SK-N-SH (cell line): ENCODE data around the gene PDE10A.

ENCODE experiments used
- CTCF ChIP-seq: fragments of 200-600 bp; sonication (generic); IDR thresholded peaks from 2 replicates; pipeline ENCODE4 v1.6.1; 2017; ENCODE audit warnings: antibody characterized with exemption, mild to moderate bottlenecking, moderate library complexity
- FOXJ3 ChIP-seq: sonication (generic); formaldehyde crosslinking; IDR thresholded peaks from 2 replicates; pipeline ENCODE4 v1.5.1; 2020; ENCODE audit warnings: mild to moderate bottlenecking, missing genetic modification reagents
- IRF3 ChIP-seq: fragments of 150-350 bp; IDR thresholded peaks from 2 replicates; pipeline ENCODE4 v1.6.1; 2016; ENCODE audit warnings: mild to moderate bottlenecking, low read depth, low read length
- NFIC ChIP-seq: IDR thresholded peaks from 2 replicates; pipeline ENCODE4 v1.4.0; 2012; ENCODE audit warnings: borderline replicate concordance
- POLR2AphosphoS5 ChIP-seq: IDR thresholded peaks from 2 replicates; pipeline ENCODE4 v1.6.1; 2012; ENCODE audit warnings: low read depth, low read length
- SMC3 ChIP-seq: IDR thresholded peaks from 2 replicates; pipeline ENCODE4 v1.6.1; 2012; ENCODE audit warnings: low read depth, low read length, improper control_type of control experiment
- YY1 ChIP-seq: IDR thresholded peaks from 2 replicates; pipeline ENCODE4 v1.4.0; 2012; ENCODE audit warnings: low read depth, mild to moderate bottlenecking

GRCh38 chr6:165678429-165678828 lies 15.4 kb upstream of the PDE10A start:
- TF ChIP-seq CTCF (no peak), POLR2AphosphoS5 (no peak), NFIC (no peak), IRF3 (no peak), YY1 (no peak), FOXJ3 (CRISPR knock-in tag) (no peak), SMC3 (no peak)
